ENCODE results near the gene LIM2. TPM values are rescaled to one million over a fixed set of nuclear protein-coding genes. Genes with fewer than 3 reads are reported as not detected.
"Not testable (repeated sequence)": the region's sequence is repeated elsewhere in the genome, so short reads cannot be mapped to it uniquely, and the experiment has no call there.

LIM2 gene
- total RNA-seq, 1 donor from 2014 or later: not detected

DNA sequence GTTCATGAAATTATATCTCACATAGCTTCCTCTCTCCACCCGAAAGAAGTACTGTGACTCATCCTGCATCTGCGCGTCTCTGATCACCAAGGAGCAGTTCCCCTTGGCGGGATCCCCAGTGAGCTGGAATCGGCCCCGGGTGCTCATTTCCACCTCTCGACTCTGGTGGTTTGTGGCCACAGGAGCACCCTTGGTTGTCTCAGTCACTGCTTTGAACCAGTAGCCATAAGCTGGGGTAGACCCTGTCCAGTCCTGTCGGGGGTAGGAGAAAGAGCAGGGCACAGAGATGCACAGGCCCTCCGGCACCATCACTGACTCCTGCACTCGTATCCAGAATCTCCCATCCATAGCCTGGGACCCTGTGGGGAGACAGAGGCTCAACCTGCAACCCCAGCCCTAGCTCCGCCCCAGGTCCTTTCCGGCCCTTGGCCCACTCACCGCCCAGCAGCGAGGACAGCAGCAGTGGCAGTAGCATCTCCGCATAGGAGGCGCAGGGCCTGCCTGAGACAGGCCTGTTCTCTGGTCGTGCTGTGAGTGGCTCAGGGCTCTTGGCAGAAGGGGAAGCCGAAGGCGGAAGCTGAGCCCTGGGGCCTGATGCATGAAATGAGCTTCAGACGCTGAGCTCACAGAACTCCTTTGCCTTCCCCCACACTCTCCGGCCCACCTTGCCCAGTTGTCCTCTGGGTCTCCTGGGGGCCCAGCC lies 29.5 kb upstream of the LIM2 start, which contains the start of gene SIGLEC10:
Gene SIGLEC10, minus strand, starts transcription at position 536 of the 703 bp plus-strand sequence. Its CDS starts 61 bp downstream, at position 475.
- DNase-seq (ENCODE audit: low spot score, unreplicated experiment): no peak
- no peak for TF ChIP-seq CTCF (IDR thresholded peaks at IDR 0.05; ENCODE audit: unreplicated experiment)
- peaks cover 17% of the 10 kb centered on the region for H3K27me3 Mint-ChIP-seq
- H3K9me3 Mint-ChIP-seq (ENCODE audit: low read depth): no peaks in the 10 kb centered on the region
- no peak within 1 kb of the TSS for H3K4me3 Mint-ChIP-seq (ENCODE audit: low read depth)
- H3K27ac Mint-ChIP-seq: no peak within 1 kb of the TSS
- H3K4me1 Mint-ChIP-seq (ENCODE audit: low read depth): no peaks in the 10 kb centered on the region
- no peaks in the 10 kb centered on the region for H3K36me3 Mint-ChIP-seq (ENCODE audit: insufficient read depth)

- DNase-seq (ENCODE audit: low spot score, unreplicated experiment); H3K4me1 Mint-ChIP-seq (ENCODE audit: low read depth); H3K4me3 Mint-ChIP-seq (ENCODE audit: low read depth); H3K9me3 Mint-ChIP-seq (ENCODE audit: low read depth); H3K36me3 Mint-ChIP-seq (ENCODE audit: insufficient read depth); H3K27ac Mint-ChIP-seq: not testable (repeated sequence)
- H3K27me3 Mint-ChIP-seq: peaks cover 17% of the 10 kb centered on the region
Measured at GRCh38 chr19:51416422-51416821, 28.6 kb upstream of the LIM2 start.

GRCh38 chr19:51415187-51415586 lies 27.4 kb upstream of the LIM2 start:
- DNase-seq (ENCODE audit: low spot score, unreplicated experiment): no peak
- peaks cover 14% of the 10 kb centered on the region for H3K27me3 Mint-ChIP-seq
- TF ChIP-seq CTCF (IDR thresholded peaks at IDR 0.05; ENCODE audit: unreplicated experiment): no peak

GRCh38 chr19:51410950-51411748 lies 23.4 kb upstream of the LIM2 start:
- Mint-ChIP-seq H3K9me3 (ENCODE audit: low read depth) (no peaks in the 10 kb centered on the region), H3K27me3 (no peaks in the 10 kb centered on the region), H3K36me3 (ENCODE audit: insufficient read depth) (no peaks in the 10 kb centered on the region), H3K27ac (no peak overlapping the region), H3K4me3 (ENCODE audit: low read depth) (no peak overlapping the region), H3K4me1 (ENCODE audit: low read depth) (no peaks in the 10 kb centered on the region)
- no peak for DNase-seq (ENCODE audit: low spot score, unreplicated experiment)
- no peak for TF ChIP-seq CTCF (IDR thresholded peaks at IDR 0.05; ENCODE audit: unreplicated experiment)

More at GRCh38 chr19:51415187-51415586, 27.4 kb upstream of the LIM2 start:
- Mint-ChIP-seq H3K4me3 (ENCODE audit: low read depth) (no peak overlapping the region), H3K27ac (no peak overlapping the region), H3K36me3 (ENCODE audit: insufficient read depth) (no peaks in the 10 kb centered on the region), H3K4me1 (ENCODE audit: low read depth) (no peaks in the 10 kb centered on the region), H3K9me3 (ENCODE audit: low read depth) (no peaks in the 10 kb centered on the region)

GRCh38 chr19:51407511-51408131 lies 19.8 kb upstream of the LIM2 start:
- Mint-ChIP-seq H3K4me3 (ENCODE audit: low read depth) (no peak overlapping the region), H3K36me3 (ENCODE audit: insufficient read depth) (peaks cover 8% of the 10 kb centered on the region), H3K4me1 (ENCODE audit: low read depth) (no peaks in the 10 kb centered on the region), H3K9me3 (ENCODE audit: low read depth) (peaks cover 10% of the 10 kb centered on the region), H3K27ac (no peak overlapping the region), H3K27me3 (no peaks in the 10 kb centered on the region)
- peak; percentile 58 for TF ChIP-seq CTCF (IDR thresholded peaks at IDR 0.05; ENCODE audit: unreplicated experiment)
- DNase-seq (ENCODE audit: low spot score, unreplicated experiment): no peak

All from progenitor cell of endocrine pancreas (in vitro differentiated cells).